ENCODE data around the gene MYO7B. TPM values are rescaled to one million over a fixed set of nuclear protein-coding genes. Genes with fewer than 3 reads are reported as not detected.

MYO7B gene
- polyA plus RNA-seq, 3 donors: 24.0 to 32.4 (median 29.5) TPM

DNA sequence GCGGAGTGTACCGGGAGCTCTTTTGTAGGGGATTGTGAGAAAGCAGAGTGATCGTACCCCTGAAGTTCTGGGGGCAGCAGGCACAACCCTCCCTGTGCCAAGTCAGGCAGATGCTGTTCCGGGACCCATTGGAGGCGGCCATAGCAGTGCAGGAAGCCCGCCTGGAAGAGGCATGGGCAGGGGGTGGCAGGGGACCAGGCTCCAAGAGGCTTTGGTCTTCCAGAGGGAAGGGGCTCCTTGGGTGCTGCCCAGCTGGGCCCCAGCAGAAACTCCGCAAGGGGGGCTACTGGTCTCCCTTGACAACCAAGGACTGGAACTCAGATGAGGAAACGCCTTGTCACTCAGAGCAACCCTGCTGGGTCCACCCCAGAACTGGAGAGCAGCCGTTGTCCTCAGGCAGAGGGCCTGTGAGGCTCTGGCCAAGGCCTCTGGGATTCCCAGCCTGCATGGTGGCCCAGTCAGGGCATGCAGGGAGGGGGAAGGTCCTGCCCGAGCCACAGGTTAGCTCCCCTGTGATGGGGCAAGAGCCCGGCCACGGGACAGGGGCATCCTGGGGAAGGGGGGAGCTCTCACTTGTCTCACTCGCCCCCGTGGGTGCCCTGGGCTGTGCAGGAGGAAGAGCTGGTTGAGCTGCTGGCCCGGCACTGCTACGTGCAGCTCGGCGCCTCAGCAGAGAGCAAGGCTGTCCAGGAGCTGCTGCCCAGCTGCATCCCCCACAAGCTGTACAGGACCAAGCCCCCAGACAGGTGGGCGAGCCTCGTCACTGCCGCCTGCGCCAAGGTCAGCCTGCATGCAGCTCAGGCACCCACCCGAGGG, 89.5 kb downstream of the MYO7B start:
- DNase-seq: no peak

DNA sequence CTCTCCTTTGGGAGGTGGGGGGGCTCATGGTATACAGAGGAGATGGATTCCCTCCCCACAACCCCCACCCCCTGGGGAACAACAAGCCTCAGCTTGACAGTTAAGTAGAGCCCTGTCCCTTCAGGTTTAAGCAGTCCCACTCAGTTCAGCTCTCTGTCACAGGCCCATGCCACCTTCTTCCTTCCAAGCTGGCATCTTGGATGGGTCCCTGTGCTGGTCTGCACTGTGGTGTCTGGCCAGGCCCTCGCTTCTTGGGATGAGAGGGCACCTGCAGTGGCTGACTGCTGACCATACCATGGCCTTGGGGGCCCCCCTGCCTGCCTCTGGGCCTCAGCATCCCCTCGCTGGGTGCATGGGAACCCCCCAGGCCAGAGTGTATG, 90.1 kb downstream of the MYO7B start:
- DNase-seq: no peak

DNA sequence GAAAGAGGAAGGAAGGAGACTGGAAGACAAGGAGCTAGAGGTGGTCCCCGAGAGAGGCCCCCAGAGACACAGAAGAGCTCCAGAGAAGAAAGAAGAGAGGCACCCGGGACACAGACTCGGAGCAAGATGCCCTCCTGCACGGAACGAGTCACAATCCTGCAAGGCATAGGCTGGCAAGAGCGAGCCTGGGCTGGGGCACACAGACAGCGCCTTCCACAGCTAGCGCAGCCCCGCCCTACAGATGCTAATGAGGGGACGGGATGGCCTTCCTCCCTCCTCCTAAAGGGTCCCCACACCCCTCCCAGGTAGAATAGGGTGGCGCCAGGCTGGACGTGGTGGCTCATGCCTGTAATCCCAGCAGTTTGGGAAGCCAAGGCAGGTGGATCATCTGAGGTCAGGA, 90.7 kb downstream of the MYO7B start:
- DNase-seq: no peak

DNA sequence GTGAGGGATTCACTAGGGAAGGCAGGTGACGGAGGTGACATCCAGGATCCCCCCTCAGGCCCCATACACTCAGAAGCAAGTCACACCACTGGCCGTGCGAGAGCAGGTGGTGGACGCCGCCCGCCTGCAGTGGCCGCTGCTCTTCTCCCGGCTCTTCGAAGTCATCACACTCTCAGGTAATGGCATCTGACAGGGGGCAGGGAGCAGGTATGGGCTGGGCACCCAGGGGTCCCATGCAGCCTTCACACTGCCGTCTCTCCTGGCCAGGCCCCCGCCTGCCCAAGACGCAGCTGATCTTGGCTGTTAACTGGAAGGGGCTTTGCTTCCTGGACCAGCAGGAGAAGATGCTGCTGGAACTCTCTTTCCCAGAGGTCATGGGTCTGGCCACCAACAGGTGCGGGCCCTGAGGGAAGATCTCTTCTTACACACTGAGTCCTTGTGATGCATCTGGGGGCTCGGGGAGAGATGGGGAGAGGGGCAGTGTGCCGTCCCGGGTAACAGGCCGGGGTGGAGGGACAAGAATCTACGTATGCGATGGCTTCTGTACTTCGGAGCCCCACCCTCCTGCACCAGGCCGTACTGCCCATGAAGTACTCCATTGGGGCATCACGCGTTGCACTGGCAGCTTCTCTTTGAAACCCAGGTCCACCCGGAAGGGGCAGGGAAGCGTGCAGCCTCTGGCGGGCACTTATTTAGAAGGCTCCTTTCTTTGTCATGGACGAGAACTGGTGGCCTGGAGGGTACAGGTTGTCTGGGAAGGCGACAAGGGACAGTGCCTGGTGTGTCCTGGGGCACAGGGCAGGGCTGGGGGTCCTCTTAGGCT, 91.6 kb downstream of the MYO7B start:
- DNase-seq: no peak

DNA sequence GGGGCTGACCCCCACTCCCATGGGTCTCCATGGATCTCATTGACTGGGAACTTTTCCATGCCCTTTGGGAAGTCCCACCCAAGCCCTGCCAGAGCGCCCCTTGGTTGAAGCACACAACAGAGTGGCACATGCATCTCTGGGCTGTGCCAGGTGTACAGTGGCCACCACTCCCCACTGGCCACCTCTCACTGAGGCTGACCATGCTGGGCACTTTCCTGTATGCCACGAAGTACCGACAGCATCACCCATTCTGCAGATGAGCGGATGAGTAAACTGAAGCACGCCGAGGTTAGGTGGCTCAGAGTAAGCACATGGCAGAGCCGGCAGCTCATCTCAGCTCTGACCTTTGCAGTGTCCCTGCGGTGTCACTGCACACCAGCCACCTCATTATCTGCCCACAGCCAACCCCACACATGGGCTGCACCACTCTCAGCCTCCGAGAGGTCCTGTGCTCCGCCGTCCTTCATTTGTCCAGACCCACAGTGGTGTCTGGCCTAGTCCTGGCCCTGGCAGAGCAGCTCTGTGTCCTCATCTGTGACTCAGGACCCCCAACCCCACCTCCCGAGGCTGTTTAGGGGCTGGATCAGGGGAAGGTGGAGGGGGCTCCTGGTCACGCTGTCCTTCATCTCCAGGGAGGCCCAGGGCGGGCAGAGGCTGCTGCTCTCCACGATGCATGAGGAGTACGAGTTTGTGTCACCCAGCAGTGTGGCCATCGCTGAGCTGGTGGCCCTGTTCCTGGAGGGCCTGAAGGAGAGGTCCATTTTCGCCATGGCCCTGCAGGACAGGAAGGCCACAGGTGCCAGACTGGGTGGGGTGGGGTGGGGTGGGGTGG, 92.5 kb downstream of the MYO7B start:
- no peak for DNase-seq

DNA sequence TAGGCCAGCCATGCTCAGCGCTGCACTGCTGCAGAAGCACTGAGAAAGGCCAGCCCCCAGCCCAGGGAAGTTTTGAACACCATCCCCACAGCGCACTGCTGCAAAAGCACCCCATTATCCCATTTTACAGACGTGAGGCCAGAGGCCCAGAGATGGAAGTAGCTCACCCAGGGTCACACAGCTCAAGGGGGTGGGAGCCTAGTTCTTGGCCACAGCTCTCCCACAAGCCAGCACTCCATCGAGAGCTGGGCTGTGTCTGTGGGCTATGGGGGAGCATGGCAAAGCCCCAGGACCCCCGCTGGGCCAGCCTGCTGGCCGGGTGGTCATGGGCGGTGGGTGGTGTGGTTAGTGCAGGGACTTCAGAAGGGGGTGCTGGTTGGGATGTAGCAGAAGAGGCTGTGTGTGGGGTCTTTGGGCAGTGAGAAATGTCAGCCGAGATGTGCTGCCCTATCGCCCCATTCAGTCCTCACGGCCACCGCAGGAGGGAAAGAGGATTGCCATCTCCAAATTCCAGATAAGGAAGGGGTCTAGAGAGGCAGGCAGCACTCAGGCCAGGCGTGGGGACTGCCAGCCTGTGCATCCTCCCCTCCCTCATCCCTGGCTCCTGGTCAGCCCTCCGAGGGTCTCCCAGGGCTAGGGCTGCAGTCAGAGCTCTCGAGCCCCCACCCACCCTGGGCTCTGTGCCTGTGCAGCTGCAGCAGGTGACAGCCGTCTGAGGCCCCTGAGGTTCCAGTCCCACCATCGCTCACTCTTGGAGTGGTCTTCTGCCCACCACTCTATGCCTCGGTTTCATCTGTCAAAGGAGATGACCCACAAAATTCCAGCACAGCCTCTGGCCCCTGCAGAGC, 93.5 kb downstream of the MYO7B start:
- no peak for DNase-seq

DNA sequence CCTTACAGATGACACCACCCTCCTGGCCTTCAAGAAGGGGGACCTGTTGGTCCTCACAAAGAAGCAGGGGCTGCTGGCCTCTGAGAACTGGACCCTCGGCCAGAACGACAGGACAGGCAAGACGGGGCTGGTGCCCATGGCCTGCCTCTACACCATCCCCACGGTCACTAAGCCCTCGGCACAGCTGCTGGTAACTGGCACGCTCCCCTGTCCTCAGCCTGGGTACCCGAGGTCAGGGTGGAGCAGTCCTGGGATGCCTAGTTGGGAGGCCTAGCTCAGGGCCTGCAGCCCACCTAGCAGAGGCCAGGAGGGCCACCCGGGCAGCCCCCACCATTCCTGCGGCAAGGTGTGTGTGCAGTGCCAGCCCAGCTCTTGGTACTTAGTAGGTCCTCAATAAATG, 94.2 kb downstream of the MYO7B start:
- no peak for DNase-seq

DNA sequence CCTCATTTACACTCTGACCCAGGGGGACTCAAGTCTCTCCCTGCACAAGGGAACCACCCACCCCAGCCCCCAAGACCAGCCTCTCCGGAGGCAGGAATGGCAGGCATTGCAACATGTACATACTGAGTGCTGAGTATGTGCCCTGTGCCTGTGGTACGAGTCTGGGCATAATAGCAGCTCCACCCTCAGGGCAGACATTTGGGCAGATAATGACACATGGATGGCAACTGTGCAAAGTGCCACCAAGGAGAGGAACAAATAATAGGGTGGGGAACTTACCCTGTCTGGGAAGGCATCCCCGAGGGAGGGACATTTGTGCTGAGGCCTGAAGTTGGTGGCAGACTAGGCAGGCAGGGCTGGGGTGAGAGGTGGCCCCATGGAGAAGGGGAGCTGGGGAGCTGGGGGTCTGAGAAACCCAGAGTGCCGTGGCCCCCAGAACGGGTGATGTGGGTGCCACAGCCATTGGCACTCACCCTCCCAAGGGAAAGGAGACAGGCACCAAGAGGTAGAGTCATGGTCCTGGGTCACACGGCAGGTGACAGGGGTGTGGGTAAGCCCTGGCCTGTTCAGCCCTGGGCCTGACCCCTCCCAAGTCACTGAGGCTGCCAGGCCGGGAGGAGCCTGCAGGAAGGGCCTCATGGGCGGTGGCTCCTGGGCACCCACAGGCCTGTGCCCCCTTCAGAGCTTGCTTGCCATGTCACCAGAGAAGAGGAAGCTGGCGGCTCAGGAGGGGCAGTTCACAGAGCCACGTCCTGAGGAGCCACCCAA, 94.8 kb downstream of the MYO7B start:
- DNase-seq: no peak

DNA sequence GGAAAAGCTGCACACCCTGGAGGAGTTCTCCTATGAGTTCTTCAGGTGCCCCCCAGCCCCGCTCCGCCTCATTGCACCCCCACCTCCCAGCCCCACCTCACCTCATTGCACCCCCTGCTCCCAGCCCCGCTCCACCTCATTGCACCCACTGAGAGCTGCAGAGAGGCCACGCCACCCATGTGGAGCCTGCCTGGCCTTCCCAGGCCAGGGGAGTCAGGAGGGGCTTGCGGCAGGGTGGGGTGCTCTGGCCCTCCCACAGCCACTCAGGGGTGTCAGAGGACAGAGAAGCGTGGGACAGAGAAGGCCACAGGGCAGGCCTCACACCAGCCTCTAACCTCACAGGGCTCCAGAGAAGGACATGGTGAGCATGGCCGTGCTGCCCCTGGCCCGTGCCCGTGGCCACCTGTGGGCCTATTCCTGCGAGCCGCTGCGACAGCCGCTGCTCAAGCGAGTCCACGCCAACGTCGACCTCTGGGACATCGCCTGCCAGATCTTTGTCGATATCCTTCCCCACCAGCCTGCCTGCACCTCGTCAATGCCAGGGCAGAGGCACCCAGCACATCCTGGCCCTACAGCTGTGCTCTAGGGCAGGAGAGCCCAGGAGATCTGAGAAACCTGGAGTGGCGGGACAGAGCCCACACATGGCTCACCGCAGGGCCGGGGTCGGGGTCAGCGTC, 95.5 kb downstream of the MYO7B start:
- DNase-seq: no peak

DNA sequence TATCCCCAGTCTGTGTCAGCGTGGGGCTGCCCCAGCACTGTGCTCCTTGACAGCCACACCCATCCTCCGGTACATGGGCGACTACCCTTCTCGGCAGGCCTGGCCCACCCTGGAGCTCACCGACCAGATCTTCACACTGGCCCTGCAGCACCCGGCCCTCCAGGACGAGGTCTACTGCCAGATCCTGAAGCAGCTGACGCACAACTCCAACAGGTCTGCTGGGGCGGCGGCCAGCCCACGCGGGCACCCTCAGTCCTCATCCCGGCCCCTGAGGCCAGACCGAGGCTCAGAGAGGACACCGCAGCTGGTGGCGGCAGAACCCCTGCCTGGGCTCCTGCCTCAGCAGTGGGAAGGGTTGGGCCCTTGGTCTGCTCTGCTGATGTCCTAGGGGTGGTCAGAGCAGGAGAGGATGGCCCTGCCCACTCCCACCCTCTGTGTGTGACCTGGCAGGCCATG, 96.1 kb downstream of the MYO7B start:
- no peak for DNase-seq

DNA sequence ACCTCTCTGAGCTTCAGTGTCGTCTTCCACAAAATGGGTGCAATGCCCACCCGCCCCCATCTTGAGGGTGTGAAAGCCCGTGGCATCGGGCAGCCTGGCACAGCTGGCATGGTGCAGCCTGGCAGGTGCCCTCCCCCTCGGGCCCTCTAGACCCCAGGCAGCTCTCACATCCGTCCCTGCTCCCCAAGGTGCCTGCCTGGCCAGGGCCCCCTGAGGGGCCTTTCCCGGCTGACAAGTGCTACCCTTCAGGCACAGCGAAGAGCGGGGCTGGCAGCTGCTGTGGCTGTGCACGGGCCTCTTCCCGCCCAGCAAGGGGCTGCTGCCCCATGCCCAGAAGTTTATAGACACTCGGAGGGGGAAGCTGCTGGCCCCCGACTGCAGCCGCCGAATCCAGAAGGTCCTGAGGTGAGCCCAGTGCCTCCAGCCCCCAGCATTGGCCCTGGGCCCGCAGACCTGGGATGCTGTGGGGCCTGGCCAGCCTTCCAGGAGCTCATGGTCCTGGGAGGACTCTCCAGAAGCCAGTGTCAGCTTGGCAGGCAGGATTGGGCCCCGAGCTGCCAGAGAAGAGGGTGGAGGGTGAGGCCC, 96.6 kb downstream of the MYO7B start:
- DNase-seq: no peak

DNA sequence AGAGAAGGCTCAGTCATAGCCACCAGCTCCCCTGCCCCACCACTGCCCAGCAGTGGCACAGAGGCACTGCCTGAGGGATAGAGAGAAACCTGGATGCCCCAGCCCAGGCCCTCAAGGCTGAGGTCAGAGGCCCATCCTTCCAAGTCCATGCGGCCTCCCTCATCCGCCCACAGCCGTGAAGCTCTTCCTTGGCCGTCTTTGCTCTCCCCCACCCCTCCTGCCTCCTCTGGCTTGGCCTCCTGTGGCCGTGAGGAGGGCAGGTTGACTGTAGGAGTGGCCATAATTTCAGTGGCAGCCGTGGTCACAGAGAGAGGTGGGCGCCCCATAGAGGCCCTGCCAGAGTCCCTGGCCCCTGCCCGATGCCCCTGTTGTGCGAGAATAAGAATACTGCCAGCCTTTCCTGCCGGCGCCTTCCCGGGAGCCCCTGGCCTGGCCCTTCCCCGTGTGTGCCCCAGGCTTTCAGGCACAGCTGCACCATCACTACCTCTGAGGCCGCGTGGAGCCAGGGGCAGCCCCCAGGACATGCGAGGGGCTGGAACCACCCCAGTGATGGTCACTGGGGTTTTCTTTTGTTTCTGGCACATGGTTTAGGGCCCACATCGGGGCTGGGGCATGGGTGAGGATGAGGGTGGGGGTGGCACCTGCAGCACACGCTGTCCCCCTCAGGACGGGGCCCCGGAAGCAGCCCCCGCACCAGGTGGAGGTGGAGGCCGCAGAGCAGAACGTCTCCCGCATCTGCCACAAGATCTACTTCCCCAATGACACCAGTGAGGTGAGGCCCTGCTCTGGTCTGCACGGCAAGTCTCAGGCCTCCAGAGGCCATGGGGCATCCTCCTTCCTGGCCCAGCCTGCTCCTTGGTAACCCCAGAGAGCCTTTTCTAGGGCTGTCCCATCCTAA, 97.4 kb downstream of the MYO7B start:
- DNase-seq: no peak

DNA sequence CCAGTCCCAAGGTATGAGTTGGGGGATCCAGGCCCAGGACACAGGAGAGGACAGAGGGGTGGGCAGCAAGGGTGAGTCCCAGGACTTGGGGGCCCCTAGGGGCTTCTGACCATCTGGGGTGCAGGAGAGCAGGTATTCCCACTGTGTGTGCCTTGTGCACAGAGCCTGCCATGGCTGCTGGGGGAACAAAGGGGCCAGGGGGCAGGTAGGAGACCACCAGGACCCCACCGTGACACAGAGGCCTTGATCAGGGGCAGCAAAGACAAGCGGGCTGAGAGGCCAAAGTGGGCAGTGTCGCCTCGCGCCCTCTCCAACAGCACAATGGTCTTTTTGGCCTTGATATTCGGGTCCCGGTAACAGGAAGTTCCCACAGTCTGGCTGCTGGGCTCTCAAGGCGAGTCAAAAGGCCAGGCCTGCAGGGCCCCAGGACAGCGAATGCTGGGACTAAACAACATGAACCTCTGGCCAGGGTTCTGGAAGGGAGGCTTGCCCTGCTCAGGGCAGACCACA, 98.1 kb downstream of the MYO7B start:
- no peak for DNase-seq

DNA sequence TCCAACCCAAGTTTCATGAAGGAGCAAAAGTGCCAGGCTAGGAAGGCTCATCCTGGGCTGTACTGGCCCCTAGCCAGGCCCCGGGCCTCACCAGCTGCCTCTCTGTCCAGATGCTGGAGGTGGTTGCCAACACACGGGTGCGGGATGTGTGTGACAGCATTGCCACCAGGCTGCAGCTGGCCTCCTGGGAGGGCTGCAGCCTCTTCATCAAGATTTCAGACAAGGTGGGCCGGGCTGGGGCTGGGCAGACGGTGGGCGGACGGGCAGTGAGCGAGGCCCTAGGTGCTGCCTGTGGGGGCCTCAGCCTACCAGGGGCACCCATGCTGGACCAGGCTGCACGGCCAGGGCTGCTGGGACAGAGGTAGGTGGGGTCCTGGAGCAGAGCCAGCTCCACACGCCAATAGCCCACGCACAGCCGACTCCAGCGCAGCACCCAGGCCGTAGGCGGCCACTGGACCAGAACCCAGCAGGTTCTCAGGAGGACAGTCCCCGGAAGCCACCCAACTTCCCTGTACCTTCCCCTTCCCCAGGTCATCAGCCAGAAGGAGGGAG, 98.7 kb downstream of the MYO7B start:
- no peak for DNase-seq

DNA sequence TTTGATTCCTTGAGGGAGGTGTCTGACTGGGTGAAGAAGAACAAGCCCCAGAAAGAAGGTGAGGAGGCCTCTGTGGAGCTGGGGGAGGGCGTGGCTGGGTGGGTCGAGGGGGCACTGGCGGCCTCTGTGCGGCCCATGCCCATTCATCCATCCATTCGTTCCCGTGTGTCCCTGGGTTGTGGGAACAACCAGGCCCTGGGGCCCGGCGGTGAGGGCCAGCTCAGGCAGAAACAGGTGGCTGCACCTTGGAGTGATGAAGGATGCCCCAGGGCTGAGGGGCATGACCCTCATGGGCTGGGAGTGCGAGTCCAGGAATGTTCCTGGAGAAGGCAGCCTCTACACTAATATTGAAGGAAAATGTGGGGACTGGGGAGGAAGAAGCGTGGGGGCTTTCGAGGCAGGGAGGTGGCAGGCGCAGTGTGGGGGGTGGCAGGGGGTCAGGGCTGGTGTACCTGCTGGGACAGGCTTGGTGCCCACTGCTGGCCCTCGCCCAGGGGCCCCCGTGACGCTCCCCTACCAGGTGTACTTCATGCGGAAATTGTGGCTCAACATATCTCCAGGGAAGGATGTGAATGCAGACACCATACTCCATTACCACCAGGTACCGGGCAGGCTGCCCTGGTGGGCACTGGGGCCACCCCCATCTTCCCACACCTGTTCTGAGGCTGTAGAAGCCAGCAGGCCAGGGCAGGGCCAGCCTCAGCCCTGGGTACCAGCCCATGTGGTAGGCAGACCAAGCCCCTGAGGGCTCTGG, 99.3 kb downstream of the MYO7B start:
- no peak for DNase-seq

DNA sequence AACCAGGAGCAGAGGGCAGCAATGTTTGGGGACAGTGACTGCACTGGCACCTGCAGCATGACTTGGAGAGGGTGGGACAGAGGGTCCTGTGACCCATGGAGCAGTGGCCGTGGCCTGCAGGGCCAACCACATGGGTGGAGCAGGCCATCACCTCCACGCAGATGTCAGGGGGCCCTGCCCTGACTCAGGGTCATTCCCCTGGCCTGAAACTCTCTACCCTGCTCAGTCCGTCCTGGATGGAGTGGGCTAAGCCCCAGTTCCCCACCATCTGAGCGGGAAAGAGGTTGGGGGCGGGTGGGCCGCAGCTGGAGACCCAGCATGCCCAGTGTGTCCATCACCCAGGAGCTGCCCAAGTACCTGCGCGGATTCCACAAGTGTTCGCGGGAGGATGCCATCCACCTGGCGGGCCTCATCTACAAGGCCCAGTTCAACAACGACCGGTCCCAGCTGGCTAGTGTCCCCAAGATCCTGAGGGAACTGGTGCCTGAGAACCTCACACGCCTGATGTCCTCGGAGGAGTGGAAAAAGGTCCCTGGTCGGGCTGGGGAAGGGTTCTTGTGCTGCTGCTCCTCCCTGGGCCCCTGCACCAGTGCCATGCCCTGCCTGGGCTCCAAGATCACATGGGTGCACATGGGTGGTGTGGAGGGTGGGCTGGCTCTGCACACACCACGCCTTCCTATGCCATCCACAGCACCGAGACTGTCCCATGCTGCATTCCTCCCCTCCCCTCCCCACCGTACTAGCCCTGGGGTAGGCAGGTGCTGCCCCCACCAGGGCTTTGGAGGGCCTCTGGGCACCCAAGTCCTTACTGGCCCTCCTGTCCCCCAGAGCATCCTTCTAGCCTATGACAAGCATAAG, 100.1 kb downstream of the MYO7B start:
- no peak for DNase-seq
